A673 (cell line): ENCODE results near the gene EHHADH. TPM values are rescaled to one million over a fixed set of nuclear protein-coding genes. Genes with fewer than 3 reads are reported as not detected.
A peak's percentile ranks its signal among the peaks of the same experiment; 100 is the strongest.

Source experiments
- BruUV-seq: library from RNA; stranded (reverse); fragments of 400-500 nt; replicated peaks from 2 replicates; lab custom pipeline; 2021; lab: Mats Ljungman, UMichigan
- CTCF ChIA-PET: fragments of 300-600 bp; sonication (Branson Sonifier 250); formaldehyde crosslinking; loops from one replicate; lab custom pipeline; 2022; ENCODE audit warnings: antibody characterized with exemption; lab: Charles Lee
- POLR2A ChIA-PET: fragments of 300-600 bp; sonication (Branson Sonifier 250); formaldehyde crosslinking; loops from one replicate; lab custom pipeline; 2022; ENCODE audit warnings: antibody characterized with exemption; ENCODE audit not compliant: low non-redundant PET; lab: Charles Lee
- DNase-seq: peaks from one replicate; pipeline ENCODE4 v3.0.0-alpha.2; 2015; ENCODE audit warnings: low spot score
- H3K27ac ChIP-seq: fragments of 200-600 bp; sonication (generic); 2 replicates; pipeline ENCODE4 v1.5.1; 2016; ENCODE audit warnings: mixed run types, low read depth, mild to moderate bottlenecking, mixed read lengths, antibody characterized with exemption, low read length; ENCODE audit not compliant: poor library complexity, severe bottlenecking
- H3K27me3 ChIP-seq: fragments of 200-600 bp; sonication (generic); replicated peaks from 2 replicates; pipeline ENCODE4 v1.6.1; 2017; ENCODE audit warnings: mixed run types, low read depth, mild to moderate bottlenecking, mixed read lengths, antibody characterized with exemption, low read length; ENCODE audit not compliant: insufficient read depth, poor library complexity
- H3K36me3 ChIP-seq: fragments of 200-600 bp; sonication (generic); 2 replicates; pipeline ENCODE4 v1.6.1; 2016; ENCODE audit warnings: mixed run types, mild to moderate bottlenecking, mixed read lengths, antibody characterized with exemption, low read length; ENCODE audit not compliant: insufficient read depth, poor library complexity, severe bottlenecking
- H3K4me1 ChIP-seq: fragments of 200-600 bp; sonication (generic); 2 replicates; pipeline ENCODE4 v1.6.1; 2017; ENCODE audit warnings: mixed run types, mild to moderate bottlenecking, mixed read lengths, antibody characterized with exemption, low read length; ENCODE audit not compliant: insufficient read depth, poor library complexity, severe bottlenecking
- H3K4me3 ChIP-seq: fragments of 200-600 bp; sonication (generic); 2 replicates; pipeline ENCODE4 v1.5.1; 2016; ENCODE audit warnings: low read depth, mixed run types, mild to moderate bottlenecking, mixed read lengths, low read length; ENCODE audit not compliant: poor library complexity, severe bottlenecking
- H3K9me3 ChIP-seq: fragments of 200-600 bp; sonication (generic); 2 replicates; pipeline ENCODE4 v1.6.1; 2016; ENCODE audit warnings: mixed run types, low read depth, mild to moderate bottlenecking, mixed read lengths, antibody characterized with exemption, low read length; ENCODE audit not compliant: poor library complexity, severe bottlenecking
- EZH2 ChIP-seq: fragments of 200-600 bp; sonication (generic); IDR thresholded peaks from 2 replicates; pipeline ENCODE4 v1.6.1; 2017; ENCODE audit warnings: borderline replicate concordance, low read depth, mild to moderate bottlenecking, mixed read lengths, antibody characterized with exemption, low read length; ENCODE audit not compliant: poor library complexity, severe bottlenecking
- intact Hi-C: fragments of 100-400 bp; cut with micrococcal nuclease; formaldehyde crosslinking; loops from one replicate; pipeline ENCODE4 v1.10.0; 2022; ENCODE audit not compliant: unreplicated experiment
- total RNA-seq: library from RNA; stranded (reverse); gene quantifications from 2 replicates; pipeline ENCODE4 v1.2.3, GENCODE V29; 2021
- TF ChIP-seq, protein P1 (sequence below): fragments of 300-800, 200-600 bp; sonication (generic); conservative IDR thresholded peaks from 2 replicates; pipeline ENCODE4 v1.5.1; 2017; ENCODE audit warnings: low read depth, mild to moderate bottlenecking, antibody characterized with exemption, low read length, moderate library complexity, mixed read lengths

The EHHADH gene
- total RNA-seq, 1 experiment from 2014 or later, result 3.9 TPM

GRCh38 chr3:185175370-185175987 is 78.4 kb downstream of the EHHADH start:
- intact Hi-C loops, result no loop called here
- no peaks in the 10 kb centered on the region for H3K27me3 ChIP-seq
- H3K36me3 ChIP-seq, result no peaks in the 10 kb centered on the region
- TF ChIP-seq, protein P1, sequence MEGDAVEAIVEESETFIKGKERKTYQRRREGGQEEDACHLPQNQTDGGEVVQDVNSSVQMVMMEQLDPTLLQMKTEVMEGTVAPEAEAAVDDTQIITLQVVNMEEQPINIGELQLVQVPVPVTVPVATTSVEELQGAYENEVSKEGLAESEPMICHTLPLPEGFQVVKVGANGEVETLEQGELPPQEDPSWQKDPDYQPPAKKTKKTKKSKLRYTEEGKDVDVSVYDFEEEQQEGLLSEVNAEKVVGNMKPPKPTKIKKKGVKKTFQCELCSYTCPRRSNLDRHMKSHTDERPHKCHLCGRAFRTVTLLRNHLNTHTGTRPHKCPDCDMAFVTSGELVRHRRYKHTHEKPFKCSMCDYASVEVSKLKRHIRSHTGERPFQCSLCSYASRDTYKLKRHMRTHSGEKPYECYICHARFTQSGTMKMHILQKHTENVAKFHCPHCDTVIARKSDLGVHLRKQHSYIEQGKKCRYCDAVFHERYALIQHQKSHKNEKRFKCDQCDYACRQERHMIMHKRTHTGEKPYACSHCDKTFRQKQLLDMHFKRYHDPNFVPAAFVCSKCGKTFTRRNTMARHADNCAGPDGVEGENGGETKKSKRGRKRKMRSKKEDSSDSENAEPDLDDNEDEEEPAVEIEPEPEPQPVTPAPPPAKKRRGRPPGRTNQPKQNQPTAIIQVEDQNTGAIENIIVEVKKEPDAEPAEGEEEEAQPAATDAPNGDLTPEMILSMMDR, result no peak
- no peak for TF ChIP-seq EZH2
- H3K9me3 ChIP-seq, result no peaks in the 10 kb centered on the region
- POLR2A ChIA-PET, result interaction anchor here (0.6 kb wide), 1 partner anchor 209 kb away, joined by 3 read pairs; no protein-coding TSS in a partner anchor
- H3K4me1 ChIP-seq, result no peaks in the 10 kb centered on the region
- peak overlapping the region; percentile 18 for H3K27ac ChIP-seq
- CTCF ChIA-PET, result no interaction called here
- no peak overlapping the region for H3K4me3 ChIP-seq
- peak; percentile 18 for DNase-seq
- no TSS peak for BruUV-seq

DNA sequence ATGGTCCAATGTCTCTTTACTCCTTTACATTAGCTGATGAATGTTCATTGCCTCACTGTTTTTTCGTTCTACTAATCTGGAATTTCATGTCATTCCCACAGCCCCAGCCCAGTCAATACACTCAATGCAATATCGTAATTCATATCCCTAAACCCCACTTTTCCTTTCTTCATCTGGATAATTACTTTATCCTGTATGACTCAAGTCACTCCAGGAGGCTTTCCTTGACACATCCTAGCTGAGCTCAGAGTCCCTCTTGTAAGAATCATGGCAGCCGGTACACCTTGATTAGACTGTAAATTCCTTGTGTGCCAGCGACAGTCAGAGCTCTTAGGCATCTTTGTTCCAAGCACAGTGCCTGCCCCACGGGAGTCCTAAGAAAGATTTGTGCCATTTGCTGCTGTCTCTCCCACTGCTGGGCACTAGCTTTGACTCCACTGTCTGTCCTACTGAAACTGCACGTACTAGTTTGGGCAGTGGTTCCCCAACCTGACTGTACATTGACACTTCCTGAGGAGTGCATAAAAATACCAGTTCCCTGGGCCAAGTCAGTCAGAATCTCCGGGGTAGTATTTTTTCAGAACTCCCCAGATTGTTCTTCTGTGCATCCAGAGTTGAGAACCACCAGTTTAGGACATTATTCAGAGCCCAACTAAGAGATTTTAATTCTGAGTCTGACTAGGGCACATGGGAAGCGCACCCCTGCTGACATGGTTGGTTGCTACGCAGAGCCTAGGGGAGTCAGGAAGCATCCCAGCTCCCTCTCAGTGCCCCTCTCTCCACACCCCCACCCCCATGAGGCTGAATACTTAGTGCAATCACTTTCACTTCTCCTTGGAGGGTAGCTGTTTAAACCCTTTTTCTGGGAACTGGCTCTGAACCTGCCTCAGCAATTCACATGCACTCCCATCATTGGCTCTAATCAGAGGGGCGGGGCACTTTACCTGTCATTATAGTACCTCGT is 81.5 kb downstream of the EHHADH start:
- H3K27me3 ChIP-seq, result no peaks in the 10 kb centered on the region
- BruUV-seq, result no TSS peak
- intact Hi-C loops, result no loop called here
- TF ChIP-seq, protein P1, result no peak
- no peak for TF ChIP-seq EZH2
- DNase-seq, result peak; percentile 77
- no peak overlapping the region for H3K27ac ChIP-seq
- ChIA-PET POLR2A (interaction anchor here (0.6 kb wide), 1 partner anchor 899 kb away, joined by 5 read pairs; no protein-coding TSS in a partner anchor), CTCF (interaction anchor here (1.5 kb wide), 1 partner anchor 611 kb away, joined by 3 read pairs; no protein-coding TSS in a partner anchor)
- no peaks in the 10 kb centered on the region for H3K4me1 ChIP-seq
- no peaks in the 10 kb centered on the region for H3K9me3 ChIP-seq
- no peak overlapping the region for H3K4me3 ChIP-seq
- no peaks in the 10 kb centered on the region for H3K36me3 ChIP-seq

- Histone ChIP-seq H3K36me3 (no peaks in the 10 kb centered on the region), H3K4me1 (no peaks in the 10 kb centered on the region), H3K9me3 (no peaks in the 10 kb centered on the region), H3K27ac (no peak overlapping the region), H3K27me3 (no peaks in the 10 kb centered on the region), H3K4me3 (no peak overlapping the region)
- no TSS peak for BruUV-seq
- TF ChIP-seq, protein P1, result no peak
- TF ChIP-seq EZH2, result no peak
- ChIA-PET POLR2A (no interaction called here), CTCF (no interaction called here)
- DNase-seq, result no peak
- intact Hi-C loops, result no loop called here
Measured at GRCh38 chr3:185164428-185165217, 89.2 kb downstream of the EHHADH start.
